Kidney epithelial cell (primary cell): Measurements from ENCODE around the gene CSHL1. TPM values are rescaled to one million over a fixed set of nuclear protein-coding genes. Genes with fewer than 3 reads are reported as not detected.
"Not testable (repeated sequence)": the region's sequence is repeated elsewhere in the genome, so short reads cannot be mapped to it uniquely, and the experiment has no call there.

Experiments
- DNase-seq: peaks from one replicate; pipeline ENCODE4 v3.0.0-alpha.2; 2010; ENCODE audit warnings: low read depth
- H3K27me3 ChIP-seq: 2 replicates; pipeline ENCODE4 v1.6.0; 2011; ENCODE audit warnings: low read length; ENCODE audit not compliant: control insufficient read depth, insufficient read depth
- H3K36me3 ChIP-seq: 2 replicates; pipeline ENCODE4 v1.5.1; 2011; ENCODE audit warnings: low read length; ENCODE audit not compliant: control insufficient read depth, insufficient read depth
- H3K4me3 ChIP-seq: 2 replicates; pipeline ENCODE4 v1.5.1; 2011; ENCODE audit warnings: low read depth, mild to moderate bottlenecking, control low read depth, low read length
- total RNA-seq: library from RNA; depleted of rRNA; stranded (reverse); fragments of >200 nt; gene quantifications from 2 replicates; pipeline ENCODE4 v1.2.3, GENCODE V29; 2015
- TF ChIP-seq, protein P1 (sequence below): IDR thresholded peaks from 2 replicates; pipeline ENCODE4 v1.5.1; 2011; ENCODE audit warnings: mild to moderate bottlenecking, moderate library complexity, low read length, control low read depth, inconsistent platforms; ENCODE audit not compliant: insufficient read depth, poor library complexity, severe bottlenecking

Gene CSHL1
- total RNA-seq, 1 donor from 2014 or later, result not detected

DNA sequence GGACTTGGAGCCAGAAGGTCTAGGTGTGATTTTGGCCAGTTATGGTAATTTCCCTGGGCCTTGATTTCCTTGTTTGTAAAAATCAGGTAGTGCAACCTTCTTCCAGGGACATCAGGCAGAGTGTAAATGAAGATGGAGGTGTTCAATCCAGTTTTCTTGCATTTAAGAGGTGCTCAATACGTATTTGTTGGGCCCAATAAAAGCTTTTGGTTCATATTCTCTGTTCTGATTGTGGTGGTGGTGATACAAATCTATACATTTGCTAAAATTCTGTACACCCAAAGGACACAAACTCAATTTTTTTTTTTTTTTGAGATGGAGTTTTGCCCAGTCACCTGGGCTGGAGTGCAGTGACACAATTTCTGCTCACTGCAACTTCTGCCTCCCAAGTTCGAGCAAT is 15.1 kb upstream of the CSHL1 start:
- Histone ChIP-seq H3K4me3 (no peak overlapping the region), H3K36me3 (no peaks in the 10 kb centered on the region), H3K27me3 (no peaks in the 10 kb centered on the region)
- no peak for DNase-seq
- TF ChIP-seq, protein P1, sequence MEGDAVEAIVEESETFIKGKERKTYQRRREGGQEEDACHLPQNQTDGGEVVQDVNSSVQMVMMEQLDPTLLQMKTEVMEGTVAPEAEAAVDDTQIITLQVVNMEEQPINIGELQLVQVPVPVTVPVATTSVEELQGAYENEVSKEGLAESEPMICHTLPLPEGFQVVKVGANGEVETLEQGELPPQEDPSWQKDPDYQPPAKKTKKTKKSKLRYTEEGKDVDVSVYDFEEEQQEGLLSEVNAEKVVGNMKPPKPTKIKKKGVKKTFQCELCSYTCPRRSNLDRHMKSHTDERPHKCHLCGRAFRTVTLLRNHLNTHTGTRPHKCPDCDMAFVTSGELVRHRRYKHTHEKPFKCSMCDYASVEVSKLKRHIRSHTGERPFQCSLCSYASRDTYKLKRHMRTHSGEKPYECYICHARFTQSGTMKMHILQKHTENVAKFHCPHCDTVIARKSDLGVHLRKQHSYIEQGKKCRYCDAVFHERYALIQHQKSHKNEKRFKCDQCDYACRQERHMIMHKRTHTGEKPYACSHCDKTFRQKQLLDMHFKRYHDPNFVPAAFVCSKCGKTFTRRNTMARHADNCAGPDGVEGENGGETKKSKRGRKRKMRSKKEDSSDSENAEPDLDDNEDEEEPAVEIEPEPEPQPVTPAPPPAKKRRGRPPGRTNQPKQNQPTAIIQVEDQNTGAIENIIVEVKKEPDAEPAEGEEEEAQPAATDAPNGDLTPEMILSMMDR, result no peak

DNA sequence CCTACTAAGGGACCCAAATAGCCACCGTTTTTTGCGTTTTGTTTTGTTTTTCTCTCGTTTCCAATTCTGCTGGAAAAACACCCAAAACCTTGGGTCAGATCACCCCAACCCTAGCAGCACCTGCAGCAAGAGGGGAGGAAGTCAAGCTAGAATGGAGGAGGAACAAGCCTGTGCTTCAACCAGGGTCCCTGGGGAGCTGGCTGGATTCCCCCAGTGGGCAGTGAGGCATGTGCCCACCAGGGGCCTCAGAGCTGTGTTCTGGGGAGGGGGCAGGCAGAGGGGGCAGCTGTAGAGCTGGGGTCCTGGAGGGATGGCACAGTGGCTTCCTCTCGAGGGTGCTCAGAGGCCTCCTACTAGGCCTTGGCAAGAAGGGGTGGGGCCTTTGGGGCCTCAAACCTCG is 14.6 kb upstream of the CSHL1 start:
- no peaks in the 10 kb centered on the region for H3K36me3 ChIP-seq
- H3K4me3 ChIP-seq, result no peak overlapping the region
- TF ChIP-seq, protein P1, result no peak
- no peak for DNase-seq
- H3K27me3 ChIP-seq, result no peaks in the 10 kb centered on the region

DNA sequence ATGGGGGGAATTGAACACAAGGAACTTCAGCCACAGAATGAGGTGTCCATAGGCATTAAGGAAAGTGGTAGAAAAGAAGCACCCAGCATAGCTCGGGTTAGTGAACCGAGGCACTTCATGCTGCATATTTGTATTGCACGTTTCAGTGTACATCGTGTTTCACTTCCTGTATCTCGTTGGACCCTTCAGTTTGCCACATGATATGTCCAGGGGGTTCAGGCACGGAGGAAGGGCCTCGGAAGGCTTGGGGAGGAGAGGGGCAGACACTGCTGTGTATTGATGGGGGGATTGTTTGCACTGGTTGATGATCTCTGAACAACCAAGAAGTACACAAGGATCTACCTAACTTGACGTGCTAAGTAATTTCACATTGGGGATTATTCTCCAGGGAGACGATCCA is 11.3 kb upstream of the CSHL1 start:
- H3K27me3 ChIP-seq, result peaks cover 10% of the 10 kb centered on the region
- not testable (repeated sequence) for H3K4me3 ChIP-seq, H3K36me3 ChIP-seq, DNase-seq

DNA sequence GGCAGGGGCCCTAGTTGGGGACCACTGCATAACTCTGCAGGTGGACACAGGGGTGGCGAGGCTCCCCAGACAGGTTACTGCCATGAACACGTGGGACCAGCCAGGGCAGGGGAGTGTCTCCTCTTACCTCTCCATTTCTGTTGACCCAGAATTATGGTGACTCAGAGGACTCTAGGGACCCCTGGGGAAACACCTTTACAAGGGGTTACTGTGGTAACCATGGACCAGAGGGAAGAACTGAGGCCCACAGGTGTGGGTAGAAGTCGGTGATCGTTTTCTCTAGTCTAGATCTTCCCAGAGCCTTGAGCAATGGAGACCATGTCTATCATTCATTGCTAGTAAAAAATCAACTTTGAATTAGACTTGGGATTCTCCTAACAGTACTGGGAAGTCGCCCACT is 9.7 kb upstream of the CSHL1 start:
- not testable (repeated sequence) for H3K4me3 ChIP-seq, H3K36me3 ChIP-seq, DNase-seq
- H3K27me3 ChIP-seq, result peaks cover 10% of the 10 kb centered on the region

DNA sequence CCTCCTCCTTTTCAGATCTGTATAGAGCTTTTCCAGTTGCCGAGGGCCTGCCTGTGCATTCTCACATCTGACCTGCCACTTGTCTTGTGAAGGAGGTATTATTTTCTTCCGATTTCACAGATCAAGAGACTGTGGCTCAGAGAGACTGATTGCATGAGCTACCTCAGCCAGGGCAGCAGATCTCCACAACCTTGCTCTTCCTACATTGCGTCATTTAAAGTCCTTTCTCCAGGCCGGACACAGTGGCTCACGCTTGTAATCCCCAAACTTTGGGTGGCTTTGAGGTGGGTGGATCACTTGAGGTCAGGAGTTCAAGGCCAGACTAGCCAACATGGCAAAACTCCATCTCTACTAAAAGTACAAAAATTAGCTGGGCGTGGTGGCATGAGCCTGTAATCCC is 9.0 kb upstream of the CSHL1 start:
- H3K27me3 ChIP-seq, result peaks cover 10% of the 10 kb centered on the region
- not testable (repeated sequence) for H3K4me3 ChIP-seq, DNase-seq, H3K36me3 ChIP-seq

DNA sequence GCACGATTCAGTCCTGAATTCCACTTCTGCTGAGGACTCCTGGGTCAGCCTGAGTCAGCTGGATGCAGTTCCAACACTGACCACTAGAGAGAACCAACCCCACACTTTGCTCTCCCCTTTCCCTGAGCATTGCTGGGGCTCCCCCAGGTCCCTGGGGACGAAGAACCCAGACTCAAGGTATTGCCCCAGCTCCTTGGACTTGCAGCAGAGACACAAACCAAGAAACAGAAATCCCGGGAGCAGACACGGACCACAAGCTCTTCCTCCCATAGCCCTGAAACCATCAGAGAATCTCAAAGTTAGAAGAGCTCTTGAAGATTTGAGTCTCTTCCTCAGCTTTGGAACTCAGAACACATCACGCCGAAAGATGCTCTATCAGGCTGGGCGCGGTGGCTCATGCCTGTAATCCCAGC is 8.3 kb upstream of the CSHL1 start:
- Histone ChIP-seq H3K27me3 (peaks cover 10% of the 10 kb centered on the region), H3K4me3 (no peak overlapping the region), H3K36me3 (no peaks in the 10 kb centered on the region)
- DNase-seq, result peak; percentile 7
- TF ChIP-seq, protein P1, result peak; percentile 94

DNA sequence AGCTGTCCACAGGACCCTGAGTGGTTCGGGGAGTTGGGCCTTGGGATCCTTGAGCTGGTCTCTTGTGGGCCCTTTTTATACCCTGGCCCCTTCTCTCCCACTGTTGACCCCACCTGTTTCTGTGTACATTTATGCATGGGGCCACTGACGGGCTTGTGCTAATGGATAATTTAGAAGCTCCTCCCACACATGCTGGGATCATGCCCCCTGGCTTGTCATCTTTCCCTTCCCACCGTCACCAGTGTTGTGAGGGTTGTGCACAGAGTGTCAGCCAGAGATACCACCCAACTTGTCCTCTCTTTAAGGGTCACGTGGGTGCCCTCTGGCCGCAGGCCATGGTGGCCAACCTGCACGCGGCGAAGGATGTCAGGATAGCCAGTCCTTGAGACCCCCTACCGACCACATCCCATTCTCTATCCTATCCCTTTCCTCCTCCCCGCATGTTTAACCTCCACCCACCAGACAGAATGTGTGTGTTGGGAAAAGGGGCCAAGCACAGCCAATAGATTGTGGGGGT is 7.8 kb upstream of the CSHL1 start, which contains the start of gene GH1:
Gene GH1, minus strand, starts transcription at position 51 of the 517 bp plus-strand sequence. CDS start 63 bp downstream, outside the sequence.
- DNase-seq, H3K36me3 ChIP-seq, H3K4me3 ChIP-seq: not testable (repeated sequence)
- H3K27me3 ChIP-seq, result peaks cover 10% of the 10 kb centered on the region

DNA sequence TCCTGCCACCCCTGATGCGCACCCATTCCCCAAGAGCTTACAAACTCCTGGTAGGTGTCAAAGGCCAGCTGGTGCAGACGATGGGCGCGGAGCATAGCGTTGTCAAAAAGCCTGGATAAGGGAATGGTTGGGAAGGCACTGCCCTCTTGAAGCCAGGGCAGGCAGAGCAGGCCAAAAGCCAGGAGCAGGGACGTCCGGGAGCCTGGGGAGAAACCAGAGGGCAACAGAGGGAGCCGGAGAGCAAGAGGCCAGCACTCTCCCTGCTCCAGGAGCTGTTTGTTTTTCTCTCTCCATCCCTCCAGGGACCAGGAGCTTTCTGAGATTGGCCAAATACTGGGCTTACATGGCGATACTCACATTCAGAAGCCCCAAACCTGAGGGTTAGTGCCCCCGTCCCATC is 7.2 kb upstream of the CSHL1 start:
- peaks cover 10% of the 10 kb centered on the region for H3K27me3 ChIP-seq

More for the DNA sequence above, 7.2 kb upstream of the CSHL1 start:
- TF ChIP-seq, protein P1, result no peak
- no peak overlapping the region for H3K4me3 ChIP-seq
- no peaks in the 10 kb centered on the region for H3K36me3 ChIP-seq
- no peak for DNase-seq
